Measurements from ENCODE around the gene RNF145.

RNF145 gene

GRCh38 chr5:159209438-159210209 is at the start of gene RNF145:
RNF145 (minus strand) TSS chr5:159209553; CDS start chr5:159203617, 5,936 bp downstream.
- TF ChIP-seq CTCF (IDR thresholded peaks at IDR 0.05) = no peak

- TF ChIP-seq CTCF (IDR thresholded peaks at IDR 0.05) = no peak
Measured at GRCh38 chr5:159258361-159258760, 49.0 kb upstream of the RNF145 start.

GRCh38 chr5:159257629-159258283 is 48.4 kb upstream of the RNF145 start:
- TF ChIP-seq CTCF (IDR thresholded peaks at IDR 0.05) = no peak

- TF ChIP-seq CTCF (IDR thresholded peaks at IDR 0.05) = no peak
Measured at GRCh38 chr5:159257007-159257406, 47.7 kb upstream of the RNF145 start.

- TF ChIP-seq CTCF (IDR thresholded peaks at IDR 0.05) = no peak
Measured at GRCh38 chr5:159252195-159252594, 42.8 kb upstream of the RNF145 start.

GRCh38 chr5:159249158-159249557 is 39.8 kb upstream of the RNF145 start:
- no peak for TF ChIP-seq CTCF (IDR thresholded peaks at IDR 0.05)

- TF ChIP-seq CTCF (IDR thresholded peaks at IDR 0.05) = no peak
Measured at GRCh38 chr5:159244890-159245289, 35.5 kb upstream of the RNF145 start.

Measured in LNCAP (cell line).